Measurements from ENCODE around the gene SH2B3. TPM values are rescaled to one million over a fixed set of nuclear protein-coding genes. Genes with fewer than 3 reads are reported as not detected.

SH2B3 gene
- total and polyA plus RNA-seq, 2 of the 13 experiments (the other 11 are each of a cell fraction or from before 2014, with no cell fraction given) = 6.8 to 6.9 TPM

DNA sequence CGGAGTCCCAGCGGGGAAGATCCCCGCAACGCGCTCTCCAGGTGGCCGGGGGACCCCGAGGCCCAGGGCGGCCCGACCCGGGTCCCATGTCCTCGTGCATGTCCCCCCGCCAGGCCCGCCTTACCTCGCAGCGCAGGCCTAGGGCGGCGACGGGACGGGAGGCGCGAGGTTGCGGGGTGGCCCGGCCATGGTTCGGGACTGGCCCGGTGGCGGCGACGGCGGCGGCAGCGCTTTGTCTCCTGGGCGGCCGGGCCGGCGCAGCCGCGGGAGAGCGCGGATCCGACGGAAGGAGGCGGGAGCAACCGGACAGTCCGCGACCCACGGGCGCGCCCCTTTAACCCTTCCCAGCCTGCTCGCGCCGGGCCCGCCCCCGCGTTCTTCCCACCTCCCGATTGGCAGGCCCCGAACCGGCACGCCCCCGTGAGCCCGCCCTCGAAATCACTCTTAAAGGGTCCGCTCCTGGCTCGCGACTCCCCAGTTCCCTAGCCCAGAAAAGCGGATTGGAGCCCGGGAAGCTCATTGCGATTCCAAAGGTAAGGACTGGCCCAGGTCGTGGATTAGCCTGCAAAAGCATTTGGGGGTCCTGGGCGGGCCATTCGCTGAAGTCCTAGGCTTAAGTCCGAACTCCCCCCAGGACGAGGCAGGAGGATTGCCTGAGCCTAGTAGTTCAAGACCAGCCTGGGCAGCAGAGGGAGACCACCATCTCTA, 36.8 kb upstream of the SH2B3 start, which contains the start of gene PHETA1 (continued):
- TF ChIP-seq ZNF484 (CRISPR knock-in tag; IDR thresholded peaks at IDR 0.05; ENCODE audit: borderline replicate concordance, low read depth) (no peak), ZNF451 (CRISPR knock-in tag; IDR thresholded peaks at IDR 0.05) (peak; percentile 73; the same call in 1 of the 2 replicates), PITX1 (CRISPR knock-in tag; IDR thresholded peaks at IDR 0.05) (peak; percentile 30; the same call in 1 of the 2 replicates), DR1 (CRISPR knock-in tag; IDR thresholded peaks at IDR 0.05) (peak; percentile 66), ZNF30 (CRISPR knock-in tag; IDR thresholded peaks at IDR 0.05) (0 out of 2 replicates have a peak, but pooled peaks have one; percentile 29), MXD4 (CRISPR knock-in tag; IDR thresholded peaks at IDR 0.05) (peak; percentile 82), GATA4 (IDR thresholded peaks at IDR 0.05; ENCODE audit: borderline replicate concordance, low read depth) (0 out of 2 replicates have a peak, but pooled peaks have one; percentile 39), ZNF749 (CRISPR knock-in tag; IDR thresholded peaks at IDR 0.05; ENCODE audit: borderline replicate concordance) (peak; percentile 60; the same call in 1 of the 2 replicates), HHEX (CRISPR knock-in tag; IDR thresholded peaks at IDR 0.05) (no peak), ZNF772 (CRISPR knock-in tag; IDR thresholded peaks at IDR 0.05) (no peak), PHF8 (CRISPR knock-in tag; IDR thresholded peaks at IDR 0.05) (peak; percentile 78), KLF15 (CRISPR knock-in tag; IDR thresholded peaks at IDR 0.05; ENCODE audit: borderline replicate concordance) (no peak), IKZF4 (CRISPR knock-in tag; IDR thresholded peaks at IDR 0.05; ENCODE audit: borderline replicate concordance, low read depth, not compliant biosample characterization) (no peak), ZNF724P (CRISPR knock-in tag; IDR thresholded peaks at IDR 0.05; ENCODE audit: borderline replicate concordance) (peak; percentile 73; the same call in 1 of the 2 replicates), GABPB1 (CRISPR knock-in tag; IDR thresholded peaks at IDR 0.05) (peak; percentile 78), ZNF274 (CRISPR knock-in tag; IDR thresholded peaks at IDR 0.05) (peak; percentile 46), ZNF143 (CRISPR knock-in tag; IDR thresholded peaks at IDR 0.05) (no peak), CENPX (CRISPR knock-in tag; IDR thresholded peaks at IDR 0.05) (no peak)
- TF ChIP-seq, protein P1, sequence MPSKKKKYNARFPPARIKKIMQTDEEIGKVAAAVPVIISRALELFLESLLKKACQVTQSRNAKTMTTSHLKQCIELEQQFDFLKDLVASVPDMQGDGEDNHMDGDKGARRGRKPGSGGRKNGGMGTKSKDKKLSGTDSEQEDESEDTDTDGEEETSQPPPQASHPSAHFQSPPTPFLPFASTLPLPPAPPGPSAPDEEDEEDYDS (CRISPR knock-in tag; IDR thresholded peaks at IDR 0.05) = peak; percentile 96
- TF ChIP-seq, protein P2, sequence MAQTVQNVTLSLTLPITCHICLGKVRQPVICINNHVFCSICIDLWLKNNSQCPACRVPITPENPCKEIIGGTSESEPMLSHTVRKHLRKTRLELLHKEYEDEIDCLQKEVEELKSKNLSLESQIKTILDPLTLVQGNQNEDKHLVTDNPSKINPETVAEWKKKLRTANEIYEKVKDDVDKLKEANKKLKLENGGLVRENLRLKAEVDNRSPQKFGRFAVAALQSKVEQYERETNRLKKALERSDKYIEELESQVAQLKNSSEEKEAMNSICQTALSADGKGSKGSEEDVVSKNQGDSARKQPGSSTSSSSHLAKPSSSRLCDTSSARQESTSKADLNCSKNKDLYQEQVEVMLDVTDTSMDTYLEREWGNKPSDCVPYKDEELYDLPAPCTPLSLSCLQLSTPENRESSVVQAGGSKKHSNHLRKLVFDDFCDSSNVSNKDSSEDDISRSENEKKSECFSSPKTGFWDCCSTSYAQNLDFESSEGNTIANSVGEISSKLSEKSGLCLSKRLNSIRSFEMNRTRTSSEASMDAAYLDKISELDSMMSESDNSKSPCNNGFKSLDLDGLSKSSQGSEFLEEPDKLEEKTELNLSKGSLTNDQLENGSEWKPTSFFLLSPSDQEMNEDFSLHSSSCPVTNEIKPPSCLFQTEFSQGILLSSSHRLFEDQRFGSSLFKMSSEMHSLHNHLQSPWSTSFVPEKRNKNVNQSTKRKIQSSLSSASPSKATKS (CRISPR knock-in tag; IDR thresholded peaks at IDR 0.05) = no peak
- TF ChIP-seq, protein P3, sequence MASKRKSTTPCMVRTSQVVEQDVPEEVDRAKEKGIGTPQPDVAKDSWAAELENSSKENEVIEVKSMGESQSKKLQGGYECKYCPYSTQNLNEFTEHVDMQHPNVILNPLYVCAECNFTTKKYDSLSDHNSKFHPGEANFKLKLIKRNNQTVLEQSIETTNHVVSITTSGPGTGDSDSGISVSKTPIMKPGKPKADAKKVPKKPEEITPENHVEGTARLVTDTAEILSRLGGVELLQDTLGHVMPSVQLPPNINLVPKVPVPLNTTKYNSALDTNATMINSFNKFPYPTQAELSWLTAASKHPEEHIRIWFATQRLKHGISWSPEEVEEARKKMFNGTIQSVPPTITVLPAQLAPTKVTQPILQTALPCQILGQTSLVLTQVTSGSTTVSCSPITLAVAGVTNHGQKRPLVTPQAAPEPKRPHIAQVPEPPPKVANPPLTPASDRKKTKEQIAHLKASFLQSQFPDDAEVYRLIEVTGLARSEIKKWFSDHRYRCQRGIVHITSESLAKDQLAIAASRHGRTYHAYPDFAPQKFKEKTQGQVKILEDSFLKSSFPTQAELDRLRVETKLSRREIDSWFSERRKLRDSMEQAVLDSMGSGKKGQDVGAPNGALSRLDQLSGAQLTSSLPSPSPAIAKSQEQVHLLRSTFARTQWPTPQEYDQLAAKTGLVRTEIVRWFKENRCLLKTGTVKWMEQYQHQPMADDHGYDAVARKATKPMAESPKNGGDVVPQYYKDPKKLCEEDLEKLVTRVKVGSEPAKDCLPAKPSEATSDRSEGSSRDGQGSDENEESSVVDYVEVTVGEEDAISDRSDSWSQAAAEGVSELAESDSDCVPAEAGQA (IDR thresholded peaks at IDR 0.05; ENCODE audit: low read depth) = 0 out of 2 replicates have a peak, but pooled peaks have one; percentile 14
- TF ChIP-seq, protein P3 (CRISPR knock-in tag; IDR thresholded peaks at IDR 0.05; ENCODE audit: borderline replicate concordance) = no peak

All from HepG2 (cell line).